H1 (cell line): ENCODE data around the gene ENTR1. TPM values are rescaled to one million over a fixed set of nuclear protein-coding genes. Genes with fewer than 3 reads are reported as not detected.

Experiments used
- CEBPB ChIP-seq: IDR thresholded peaks from 2 replicates; pipeline ENCODE4 v1.6.1; 2012; ENCODE audit warnings: low read depth, low read length
- CHD2 ChIP-seq: IDR thresholded peaks from 2 replicates; pipeline ENCODE4 v1.6.1; 2012; ENCODE audit warnings: low read length, improper control_type of control experiment
- CREB1 ChIP-seq: IDR thresholded peaks from 2 replicates; pipeline ENCODE4 v1.6.1; 2012; ENCODE audit warnings: inconsistent platforms
- EZH2 ChIP-seq: fragments of 200-600 bp; sonication (generic); IDR thresholded peaks from 2 replicates; pipeline ENCODE4 v1.7.1; 2012; ENCODE audit warnings: low read depth, mild to moderate bottlenecking, moderate library complexity, low read length, inconsistent platforms; ENCODE audit not compliant: severe bottlenecking
- FOSL1 ChIP-seq: IDR thresholded peaks from 2 replicates; pipeline ENCODE4 v1.6.1; 2011; ENCODE audit warnings: mild to moderate bottlenecking, low read depth, low read length, moderate library complexity; ENCODE audit not compliant: insufficient read depth
- JUND ChIP-seq: IDR thresholded peaks from 2 replicates; pipeline ENCODE4 v1.6.1; 2011; ENCODE audit warnings: mild to moderate bottlenecking, improper control_type of control experiment, low read length
- KDM1A ChIP-seq: fragments of 200-600, 300-600 bp; sonication (generic); IDR thresholded peaks from 2 replicates; pipeline ENCODE4 v1.7.1; 2016; ENCODE audit warnings: mild to moderate bottlenecking, low read length, borderline replicate concordance
- KDM4A ChIP-seq: IDR thresholded peaks from one replicate; pipeline ENCODE4 v1.7.1; 2012; ENCODE audit warnings: low read depth, mild to moderate bottlenecking, moderate library complexity, low read length, inconsistent platforms; ENCODE audit not compliant: severe bottlenecking
- PHF8 ChIP-seq: fragments of 200-600 bp; sonication (generic); conservative IDR thresholded peaks from 2 replicates; pipeline ENCODE4 v1.7.1; 2012; ENCODE audit warnings: low read depth, mild to moderate bottlenecking, inconsistent platforms, low read length, moderate library complexity
- POU5F1 ChIP-seq: IDR thresholded peaks from 2 replicates; pipeline ENCODE4 v1.6.1; 2011; ENCODE audit warnings: low read depth, mild to moderate bottlenecking, low read length, moderate library complexity
- TBP ChIP-seq: IDR thresholded peaks from 2 replicates; pipeline ENCODE4 v1.6.1; 2011; ENCODE audit warnings: low read depth, low read length, improper control_type of control experiment
- TCF12 ChIP-seq: IDR thresholded peaks from 2 replicates; pipeline ENCODE4 v1.6.1; 2011; ENCODE audit warnings: low read depth, mild to moderate bottlenecking, low read length
- polyA plus RNA-seq, 7 experiments: library from polyadenylated mRNA; depleted of rRNA in 3 of 7; stranded (reverse) in 5 of 7; unstranded in 2 of 7; fragments of >200 nt in 5 of 7; fragments of 200-250 nt in 2 of 7; gene quantifications; 1 replicate in 5 of 7; 2 replicates in 1 of 7; 4 replicates in 1 of 7; pipeline versions ENCODE4 v1.2.1 to v1.2.3, GENCODE V29; 2011 to 2013; ENCODE audit warnings: missing spikeins in 2 of 7, mixed read lengths in 2 of 7
- total RNA-seq: library from RNA; stranded (reverse); fragmentation: NEBNext Ultra II Directional; extraction: Animal tissue kit (Norgen Biotek cat#: 25700); gene quantifications from 2 replicates; pipeline ENCODE4 v1.2.1, GENCODE V29; 2021
- TF ChIP-seq, protein P1 (sequence below), 3 experiments: IDR thresholded peaks; 1 replicate in 2 of 3; 2 replicates in 1 of 3; pipeline versions ENCODE4 v1.5.1 to v1.6.1; 2011; ENCODE audit warnings: low read length in 3 of 3, mild to moderate bottlenecking in 3 of 3, inconsistent platforms in 2 of 3, low read depth in 1 of 3, moderate library complexity in 1 of 3; ENCODE audit not compliant: insufficient read depth in 1 of 3; ENCODE audit errors: control extremely low read depth in 1 of 3
- TF ChIP-seq, protein P2 (sequence below): IDR thresholded peaks from 2 replicates; pipeline ENCODE4 v1.6.1; 2011; ENCODE audit warnings: low read length, improper control_type of control experiment

ENTR1 gene
- total and polyA plus RNA-seq, 2 of the 8 experiments (the other 6 are each of a cell fraction or from before 2014, with no cell fraction given), result 65.2 to 102 TPM

DNA sequence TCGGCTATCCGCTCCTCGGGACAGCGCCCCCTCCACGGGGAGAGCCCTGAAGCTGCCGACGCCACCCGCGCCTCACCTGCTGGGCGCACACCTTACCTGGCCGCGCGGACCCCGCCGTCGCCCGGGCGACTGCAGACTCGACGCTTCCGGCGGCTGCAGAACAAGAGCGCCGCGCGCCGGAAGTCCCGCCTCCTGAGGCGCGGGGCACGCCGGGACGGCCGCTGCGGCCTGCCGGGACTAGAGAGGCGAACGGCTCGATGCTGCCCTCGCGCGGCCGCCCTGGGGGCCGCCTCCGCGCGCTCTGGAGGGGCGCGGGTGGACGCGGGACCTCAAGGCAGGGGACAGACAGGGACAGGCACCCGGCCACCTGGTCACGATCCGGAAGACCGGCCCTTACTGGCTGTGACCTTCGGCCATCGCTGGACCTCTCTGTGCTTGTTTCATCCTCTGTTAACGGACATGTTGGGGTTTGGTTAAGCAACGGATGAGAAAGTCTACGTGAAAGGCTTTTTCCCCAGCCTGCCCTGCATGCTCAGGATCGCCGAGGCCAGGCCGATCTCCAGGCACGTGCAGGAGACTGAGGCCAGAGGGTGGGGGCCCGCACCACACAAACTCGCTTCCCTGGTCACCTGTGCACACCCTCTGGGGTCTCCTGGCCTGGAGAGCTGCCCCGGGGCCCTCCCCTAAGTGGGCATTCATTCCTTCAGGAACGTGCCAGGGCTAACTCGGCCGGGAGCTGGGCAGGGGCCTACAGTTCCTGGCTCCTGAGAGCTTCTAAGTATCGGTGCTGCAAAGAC is 10.2 kb downstream of the ENTR1 start, which contains the start of gene SNAPC4 (continued):
- TF ChIP-seq, protein P1, sequence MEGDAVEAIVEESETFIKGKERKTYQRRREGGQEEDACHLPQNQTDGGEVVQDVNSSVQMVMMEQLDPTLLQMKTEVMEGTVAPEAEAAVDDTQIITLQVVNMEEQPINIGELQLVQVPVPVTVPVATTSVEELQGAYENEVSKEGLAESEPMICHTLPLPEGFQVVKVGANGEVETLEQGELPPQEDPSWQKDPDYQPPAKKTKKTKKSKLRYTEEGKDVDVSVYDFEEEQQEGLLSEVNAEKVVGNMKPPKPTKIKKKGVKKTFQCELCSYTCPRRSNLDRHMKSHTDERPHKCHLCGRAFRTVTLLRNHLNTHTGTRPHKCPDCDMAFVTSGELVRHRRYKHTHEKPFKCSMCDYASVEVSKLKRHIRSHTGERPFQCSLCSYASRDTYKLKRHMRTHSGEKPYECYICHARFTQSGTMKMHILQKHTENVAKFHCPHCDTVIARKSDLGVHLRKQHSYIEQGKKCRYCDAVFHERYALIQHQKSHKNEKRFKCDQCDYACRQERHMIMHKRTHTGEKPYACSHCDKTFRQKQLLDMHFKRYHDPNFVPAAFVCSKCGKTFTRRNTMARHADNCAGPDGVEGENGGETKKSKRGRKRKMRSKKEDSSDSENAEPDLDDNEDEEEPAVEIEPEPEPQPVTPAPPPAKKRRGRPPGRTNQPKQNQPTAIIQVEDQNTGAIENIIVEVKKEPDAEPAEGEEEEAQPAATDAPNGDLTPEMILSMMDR (IDR thresholded peaks at IDR 0.05; ENCODE audit: control extremely low read depth in 1 of 3, insufficient read depth in 1 of 3, low read depth in 1 of 3, low read length in 3 of 3), result peak in 2 of 3 experiments; percentile 86 to 92; a peak in 3 of 4 replicates
- TF ChIP-seq CREB1, result peak; percentile 59
- TF ChIP-seq JUND, result no peak
- TF ChIP-seq EZH2, result no peak
- TF ChIP-seq PHF8, result peak; percentile 94
- no peak for TF ChIP-seq KDM4A
- no peak for TF ChIP-seq TCF12
- 0 out of 2 replicates have a peak, but pooled peaks have one; percentile 5 for TF ChIP-seq FOSL1
- TF ChIP-seq POU5F1, result no peak
- TF ChIP-seq TBP, result peak; percentile 91
- TF ChIP-seq, protein P2, sequence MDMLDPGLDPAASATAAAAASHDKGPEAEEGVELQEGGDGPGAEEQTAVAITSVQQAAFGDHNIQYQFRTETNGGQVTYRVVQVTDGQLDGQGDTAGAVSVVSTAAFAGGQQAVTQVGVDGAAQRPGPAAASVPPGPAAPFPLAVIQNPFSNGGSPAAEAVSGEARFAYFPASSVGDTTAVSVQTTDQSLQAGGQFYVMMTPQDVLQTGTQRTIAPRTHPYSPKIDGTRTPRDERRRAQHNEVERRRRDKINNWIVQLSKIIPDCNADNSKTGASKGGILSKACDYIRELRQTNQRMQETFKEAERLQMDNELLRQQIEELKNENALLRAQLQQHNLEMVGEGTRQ, result peak; percentile 11; the same call in 1 of the 2 replicates
- no peak for TF ChIP-seq CHD2
- TF ChIP-seq KDM1A, result no peak
- TF ChIP-seq CEBPB, result no peak
